MCF 10A (cell line): ENCODE results near the gene PABPN1L. TPM values are rescaled to one million over a fixed set of nuclear protein-coding genes. Genes with fewer than 3 reads are reported as not detected.

Source experiments
- BruUV-seq: library from RNA; stranded (reverse); fragments of 400-500 nt; replicated peaks from 2 replicates; lab custom pipeline; 2021; lab: Mats Ljungman, UMichigan
- CTCF ChIA-PET: fragments of 300-600 bp; sonication (Branson Sonifier 250); formaldehyde crosslinking; extraction: SDS; loops from one replicate; lab custom pipeline; 2021; ENCODE audit warnings: antibody characterized with exemption, inconsistent platforms; lab: Yijun Ruan, JAX
- POLR2A ChIA-PET: fragments of 300-600, 350-650 bp; sonication (Branson Sonifier 250); formaldehyde crosslinking; extraction: SDS; loops from one replicate; lab custom pipeline; 2020; ENCODE audit warnings: antibody characterized with exemption, inconsistent platforms; lab: Yijun Ruan, JAX
- DNase-seq: peaks from one replicate; pipeline ENCODE4 v3.0.0-alpha.2; 2018; ENCODE audit not compliant: unreplicated experiment
- H3K27ac Mint-ChIP-seq: one replicate; pipeline ENCODE4 v1.8.0; 2022; ENCODE audit warnings: mild to moderate bottlenecking, low read depth, mixed read lengths; ENCODE audit not compliant: unreplicated experiment
- H3K27me3 Mint-ChIP-seq: one replicate; pipeline ENCODE4 v1.8.0; 2022; ENCODE audit warnings: mixed read lengths; ENCODE audit not compliant: insufficient read depth, unreplicated experiment
- H3K36me3 Mint-ChIP-seq: one replicate; pipeline ENCODE4 v1.8.0; 2022; ENCODE audit warnings: mild to moderate bottlenecking, moderate library complexity, mixed read lengths; ENCODE audit not compliant: insufficient read depth, unreplicated experiment
- H3K4me1 Mint-ChIP-seq: one replicate; pipeline ENCODE4 v1.8.0; 2022; ENCODE audit warnings: mixed read lengths; ENCODE audit not compliant: insufficient read depth, unreplicated experiment
- H3K4me3 Mint-ChIP-seq: one replicate; pipeline ENCODE4 v1.8.0; 2022; ENCODE audit warnings: mild to moderate bottlenecking, moderate library complexity, mixed read lengths; ENCODE audit not compliant: unreplicated experiment
- H3K9me3 Mint-ChIP-seq: one replicate; pipeline ENCODE4 v1.8.0; 2022; ENCODE audit warnings: mixed read lengths; ENCODE audit not compliant: unreplicated experiment
- intact Hi-C: fragments of 100-400 bp; cut with micrococcal nuclease; formaldehyde crosslinking; loops from 2 replicates; pipeline ENCODE4 v1.14.1; 2022
- total RNA-seq: library from RNA; stranded (reverse); gene quantifications from 2 replicates; pipeline ENCODE4 v1.2.3, GENCODE V29; 2022
- TF ChIP-seq, protein P1 (sequence below): fragments of 200-600 bp; IDR thresholded peaks from one replicate; pipeline ENCODE4 v1.8.0; 2022; ENCODE audit warnings: antibody characterized with exemption, mild to moderate bottlenecking; ENCODE audit not compliant: unreplicated experiment

The PABPN1L gene
- total RNA-seq, 1 experiment from 2014 or later, result not detected

DNA sequence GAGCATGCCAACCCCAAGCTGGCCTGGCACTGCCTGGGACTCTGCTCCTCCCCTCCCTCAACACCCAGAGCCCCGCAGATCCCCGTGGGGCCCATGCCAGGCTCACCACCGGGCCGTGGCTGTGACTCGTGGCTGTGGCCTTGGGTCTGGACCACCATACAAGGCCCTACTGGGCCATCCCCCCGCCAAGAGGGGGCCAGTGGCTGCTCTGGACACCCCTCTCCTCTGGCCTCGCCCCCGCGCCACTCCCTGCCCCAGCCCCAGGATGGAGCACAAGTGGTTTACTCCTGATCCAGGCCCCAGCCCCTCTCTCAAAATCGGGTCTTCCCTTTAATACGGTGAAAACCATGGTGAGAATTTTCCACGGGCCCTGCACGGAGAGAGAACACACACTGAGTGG lies 3.0 kb downstream of the PABPN1L start:
- Mint-ChIP-seq H3K27ac (no peak overlapping the region), H3K4me3 (no peak overlapping the region), H3K36me3 (peaks cover 9% of the 10 kb centered on the region), H3K27me3 (peaks cover 5% of the 10 kb centered on the region), H3K4me1 (peaks cover 3% of the 10 kb centered on the region), H3K9me3 (no peaks in the 10 kb centered on the region)
- no TSS peak for BruUV-seq
- CTCF ChIA-PET, result interaction anchor here (1.2 kb wide), 1 partner anchor 50 kb away, joined by 4 read pairs; no protein-coding TSS in a partner anchor
- TF ChIP-seq, protein P1, sequence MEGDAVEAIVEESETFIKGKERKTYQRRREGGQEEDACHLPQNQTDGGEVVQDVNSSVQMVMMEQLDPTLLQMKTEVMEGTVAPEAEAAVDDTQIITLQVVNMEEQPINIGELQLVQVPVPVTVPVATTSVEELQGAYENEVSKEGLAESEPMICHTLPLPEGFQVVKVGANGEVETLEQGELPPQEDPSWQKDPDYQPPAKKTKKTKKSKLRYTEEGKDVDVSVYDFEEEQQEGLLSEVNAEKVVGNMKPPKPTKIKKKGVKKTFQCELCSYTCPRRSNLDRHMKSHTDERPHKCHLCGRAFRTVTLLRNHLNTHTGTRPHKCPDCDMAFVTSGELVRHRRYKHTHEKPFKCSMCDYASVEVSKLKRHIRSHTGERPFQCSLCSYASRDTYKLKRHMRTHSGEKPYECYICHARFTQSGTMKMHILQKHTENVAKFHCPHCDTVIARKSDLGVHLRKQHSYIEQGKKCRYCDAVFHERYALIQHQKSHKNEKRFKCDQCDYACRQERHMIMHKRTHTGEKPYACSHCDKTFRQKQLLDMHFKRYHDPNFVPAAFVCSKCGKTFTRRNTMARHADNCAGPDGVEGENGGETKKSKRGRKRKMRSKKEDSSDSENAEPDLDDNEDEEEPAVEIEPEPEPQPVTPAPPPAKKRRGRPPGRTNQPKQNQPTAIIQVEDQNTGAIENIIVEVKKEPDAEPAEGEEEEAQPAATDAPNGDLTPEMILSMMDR, result no peak
- POLR2A ChIA-PET, result interaction anchor here (0.6 kb wide), 1 partner anchor 24 kb away, joined by 4 read pairs; no protein-coding TSS in a partner anchor
- no peak for DNase-seq
- intact Hi-C loops, result no loop called here

DNA sequence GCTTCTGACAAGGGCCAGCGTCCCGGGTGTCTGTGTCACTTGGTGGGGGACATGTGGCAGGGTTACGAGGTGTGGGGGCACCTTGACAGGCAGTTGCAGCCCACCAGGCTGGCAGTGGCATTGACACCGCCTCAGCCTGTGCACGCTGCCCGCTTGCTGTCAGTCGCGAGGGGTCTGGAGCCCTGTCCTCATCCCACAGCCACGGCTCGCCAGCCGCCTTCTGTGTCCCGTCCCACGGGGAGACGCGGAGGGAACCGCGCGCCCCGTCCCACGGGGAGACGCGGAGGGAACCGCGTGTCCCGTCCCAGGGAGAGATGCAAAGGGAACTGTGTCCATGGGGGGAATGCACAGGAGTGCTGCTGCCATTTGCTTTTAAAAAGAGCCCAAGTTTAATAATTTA lies 3.5 kb downstream of the PABPN1L start:
- CTCF ChIA-PET, result interaction anchor here (0.6 to 1.2 kb wide), 2 partner anchors 50 to 56 kb away, joined by 3 to 4 read pairs; no protein-coding TSS in a partner anchor
- BruUV-seq, result no TSS peak
- TF ChIP-seq, protein P1, result no peak
- Mint-ChIP-seq H3K27me3 (peaks cover under 1% of the 10 kb centered on the region), H3K4me3 (no peak overlapping the region), H3K27ac (no peak overlapping the region), H3K4me1 (peaks cover 7% of the 10 kb centered on the region), H3K9me3 (no peaks in the 10 kb centered on the region), H3K36me3 (peaks cover 9% of the 10 kb centered on the region)
- DNase-seq, result no peak
- intact Hi-C loops, result no loop called here
- POLR2A ChIA-PET, result no interaction called here

DNA sequence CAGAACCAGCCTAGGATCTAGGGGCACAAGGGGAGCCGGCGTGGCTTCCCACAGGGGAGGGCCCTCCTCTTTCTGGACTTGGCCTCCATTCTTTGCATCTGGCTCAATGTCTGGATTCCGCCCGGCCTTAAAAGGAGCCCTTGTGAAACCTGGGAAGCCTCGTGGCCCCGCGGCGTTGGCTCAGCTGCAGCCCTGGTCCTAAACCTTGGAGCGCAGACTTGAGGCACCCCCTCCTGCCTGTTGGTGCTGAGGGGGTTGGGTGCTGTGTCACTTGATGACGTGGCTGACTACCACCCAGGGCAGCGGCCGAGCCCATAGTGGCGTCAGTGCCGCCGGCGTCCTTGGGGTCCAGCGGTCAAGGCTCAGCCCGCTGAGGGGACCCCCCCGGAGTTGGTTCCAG lies 5.1 kb downstream of the PABPN1L start:
- CTCF ChIA-PET, result interaction anchor here (0.6 to 1.0 kb wide), 2 partner anchors 31 to 73 kb away, joined by 3 read pairs; no protein-coding TSS in a partner anchor
- H3K4me1 Mint-ChIP-seq, result peaks cover 10% of the 10 kb centered on the region
- BruUV-seq, result no TSS peak
- TF ChIP-seq, protein P1, result no peak
- peaks cover 9% of the 10 kb centered on the region for H3K36me3 Mint-ChIP-seq
- POLR2A ChIA-PET, result no interaction called here
- no peaks in the 10 kb centered on the region for H3K9me3 Mint-ChIP-seq
- no peak overlapping the region for H3K27ac Mint-ChIP-seq
- DNase-seq, result no peak
- intact Hi-C loops, result no loop called here
- no peak overlapping the region for H3K4me3 Mint-ChIP-seq
- no peaks in the 10 kb centered on the region for H3K27me3 Mint-ChIP-seq

DNA sequence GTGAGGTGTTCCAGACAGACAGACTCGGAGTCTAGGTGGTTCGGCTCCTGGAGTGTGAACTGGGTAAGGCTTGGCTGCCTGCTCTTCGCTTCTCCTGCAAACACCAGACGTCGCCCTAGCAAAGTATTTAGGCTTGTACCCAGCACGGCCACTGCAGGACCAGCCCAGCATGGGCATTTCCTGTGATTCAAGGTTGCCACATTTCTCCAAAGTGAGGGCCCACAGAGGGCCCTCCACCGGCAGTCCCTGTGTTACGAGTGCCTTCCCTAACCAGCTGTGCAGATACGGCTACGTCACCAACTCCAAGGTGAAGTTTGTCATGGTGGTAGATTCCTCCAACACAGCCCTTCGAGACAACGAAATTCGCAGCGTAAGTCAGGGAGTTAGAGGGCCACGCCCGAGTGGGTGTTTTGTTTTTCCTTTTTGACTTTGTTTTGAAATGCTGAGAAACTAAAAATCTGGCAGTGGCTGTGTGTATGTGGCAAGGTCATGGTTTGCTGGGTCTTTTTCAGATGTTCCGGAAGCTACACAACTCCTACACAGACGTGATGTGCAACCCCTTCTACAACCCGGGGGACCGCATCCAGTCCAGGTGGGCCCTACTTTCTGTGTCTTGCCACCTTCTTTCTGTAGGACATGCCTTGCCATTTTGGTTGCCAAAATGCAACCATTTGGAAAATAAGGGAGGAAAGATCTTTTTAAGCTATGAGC lies 6.9 kb downstream of the PABPN1L start:
- Mint-ChIP-seq H3K4me3 (no peak overlapping the region), H3K36me3 (peaks cover 9% of the 10 kb centered on the region), H3K27me3 (no peaks in the 10 kb centered on the region), H3K27ac (no peak overlapping the region), H3K9me3 (no peaks in the 10 kb centered on the region), H3K4me1 (peaks cover 18% of the 10 kb centered on the region)
- intact Hi-C loops, result no loop called here
- TF ChIP-seq, protein P1, result no peak
- CTCF ChIA-PET, result interaction anchor here (0.6 to 5.1 kb wide), 2 partner anchors 42 to 45 kb away, joined by 3 to 47 read pairs; partner anchors contain the start of gene APRT
- peak; percentile 20 for DNase-seq
- POLR2A ChIA-PET, result no interaction called here
- BruUV-seq, result no TSS peak
